DOHH2 (cell line): ENCODE measurements around the gene FBXO2.

ENCODE experiments used
- H3F3A ChIP-seq: fragments of 200-600 bp; sonication (generic), shearing (Covaris generic); 2 replicates; pipeline ENCODE4 v1.6.0; 2016; ENCODE audit warnings: antibody characterized with exemption, mild to moderate bottlenecking; ENCODE audit not compliant: control insufficient read depth, insufficient read depth
- H3K27ac ChIP-seq: fragments of 200-600 bp; sonication (generic); 2 replicates; pipeline ENCODE4 v1.5.1; 2014; ENCODE audit warnings: low read depth, mild to moderate bottlenecking, low read length, moderate library complexity
- H3K27me3 ChIP-seq: fragments of 200-600 bp; sonication (generic); 2 replicates; pipeline ENCODE4 v1.6.1; 2014; ENCODE audit warnings: mild to moderate bottlenecking, low read length, mixed read lengths; ENCODE audit not compliant: control insufficient read depth
- H3K36me3 ChIP-seq: fragments of 200-600 bp; sonication (generic); 2 replicates; pipeline ENCODE4 v1.6.1; 2014; ENCODE audit warnings: mild to moderate bottlenecking, low read length, moderate library complexity, mixed read lengths; ENCODE audit not compliant: control insufficient read depth
- H3K4me1 ChIP-seq: fragments of 200-600 bp; sonication (generic); 2 replicates; pipeline ENCODE4 v1.6.1; 2014; ENCODE audit warnings: mild to moderate bottlenecking, low read length, mixed read lengths; ENCODE audit not compliant: control insufficient read depth
- H3K4me2 ChIP-seq: fragments of 200-600 bp; sonication (generic); 2 replicates; pipeline ENCODE4 v1.6.0; 2014; ENCODE audit warnings: mild to moderate bottlenecking, low read length, moderate library complexity
- H3K4me3 ChIP-seq: fragments of 200-600 bp; sonication (generic); 2 replicates; pipeline ENCODE4 v1.5.1; 2014; ENCODE audit warnings: mild to moderate bottlenecking, low read length, mixed read lengths
- H3K79me2 ChIP-seq: fragments of 200-600 bp; sonication (generic); 2 replicates; pipeline ENCODE4 v1.6.1; 2014; ENCODE audit warnings: mild to moderate bottlenecking, low read length, mixed read lengths; ENCODE audit not compliant: control insufficient read depth
- H3K9me2 ChIP-seq: fragments of 200-600 bp; sonication (generic); replicated peaks from 2 replicates; pipeline ENCODE4 v1.6.1; 2014; ENCODE audit warnings: mild to moderate bottlenecking, low read length, mixed read lengths; ENCODE audit not compliant: control insufficient read depth
- H3K9me3 ChIP-seq: fragments of 200-600 bp; sonication (generic); 2 replicates; pipeline ENCODE4 v1.6.1; 2014; ENCODE audit warnings: antibody characterized with exemption, low read length, mixed read lengths; ENCODE audit not compliant: control insufficient read depth, insufficient read depth
- H4K20me1 ChIP-seq: fragments of 200-600 bp; sonication (generic); 2 replicates; pipeline ENCODE4 v1.6.0; 2014; ENCODE audit warnings: low read depth, mild to moderate bottlenecking, antibody characterized with exemption, low read length, moderate library complexity; ENCODE audit not compliant: control insufficient read depth, insufficient read depth
- EZH2phosphoT487 ChIP-seq: fragments of 200-600 bp; sonication (generic); IDR thresholded peaks from 2 replicates; pipeline ENCODE4 v1.6.1; 2017; ENCODE audit warnings: borderline replicate concordance, mild to moderate bottlenecking, antibody characterized with exemption, low read length, moderate library complexity, mixed read lengths
- TF ChIP-seq, protein P1 (sequence below): fragments of 200-600 bp; sonication (generic); IDR thresholded peaks from one replicate; pipeline ENCODE4 v1.5.1; 2014; ENCODE audit warnings: antibody characterized with exemption, mild to moderate bottlenecking, low read depth, low read length; ENCODE audit not compliant: poor library complexity, severe bottlenecking

Gene FBXO2

DNA sequence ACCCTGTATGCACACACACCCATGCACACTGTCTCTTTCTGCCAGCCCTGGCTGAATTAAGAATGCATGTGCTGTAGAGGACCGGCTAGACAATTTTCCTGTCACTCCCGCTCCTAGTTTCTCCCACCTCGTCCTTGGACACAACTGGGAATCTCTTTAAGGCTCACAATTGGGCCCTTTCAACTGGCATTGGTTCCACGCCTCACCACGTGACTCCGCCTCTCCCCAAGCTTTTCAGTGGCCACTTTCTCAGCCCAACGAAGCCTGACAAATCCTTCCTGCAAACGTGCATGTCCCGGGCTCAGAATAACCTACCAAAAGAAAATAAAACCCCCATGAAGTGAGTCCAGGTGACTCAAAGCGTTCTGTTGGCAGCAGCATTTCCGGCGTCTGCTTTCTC lies 33.8 kb downstream of the FBXO2 start:
- no peaks in the 10 kb centered on the region for H4K20me1 ChIP-seq
- no peak overlapping the region for H3K4me3 ChIP-seq
- H3K9me2 ChIP-seq = no peaks in the 10 kb centered on the region
- no peaks in the 10 kb centered on the region for H3K79me2 ChIP-seq
- H3F3A ChIP-seq = no peaks in the 10 kb centered on the region
- TF ChIP-seq, protein P1, sequence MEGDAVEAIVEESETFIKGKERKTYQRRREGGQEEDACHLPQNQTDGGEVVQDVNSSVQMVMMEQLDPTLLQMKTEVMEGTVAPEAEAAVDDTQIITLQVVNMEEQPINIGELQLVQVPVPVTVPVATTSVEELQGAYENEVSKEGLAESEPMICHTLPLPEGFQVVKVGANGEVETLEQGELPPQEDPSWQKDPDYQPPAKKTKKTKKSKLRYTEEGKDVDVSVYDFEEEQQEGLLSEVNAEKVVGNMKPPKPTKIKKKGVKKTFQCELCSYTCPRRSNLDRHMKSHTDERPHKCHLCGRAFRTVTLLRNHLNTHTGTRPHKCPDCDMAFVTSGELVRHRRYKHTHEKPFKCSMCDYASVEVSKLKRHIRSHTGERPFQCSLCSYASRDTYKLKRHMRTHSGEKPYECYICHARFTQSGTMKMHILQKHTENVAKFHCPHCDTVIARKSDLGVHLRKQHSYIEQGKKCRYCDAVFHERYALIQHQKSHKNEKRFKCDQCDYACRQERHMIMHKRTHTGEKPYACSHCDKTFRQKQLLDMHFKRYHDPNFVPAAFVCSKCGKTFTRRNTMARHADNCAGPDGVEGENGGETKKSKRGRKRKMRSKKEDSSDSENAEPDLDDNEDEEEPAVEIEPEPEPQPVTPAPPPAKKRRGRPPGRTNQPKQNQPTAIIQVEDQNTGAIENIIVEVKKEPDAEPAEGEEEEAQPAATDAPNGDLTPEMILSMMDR = no peak
- no peak for TF ChIP-seq EZH2phosphoT487
- no peak overlapping the region for H3K4me2 ChIP-seq
- H3K36me3 ChIP-seq = no peaks in the 10 kb centered on the region
- H3K27me3 ChIP-seq = peaks cover 8% of the 10 kb centered on the region; the same call in 1 of the 2 replicates
- H3K4me1 ChIP-seq = no peaks in the 10 kb centered on the region
- H3K9me3 ChIP-seq = no peaks in the 10 kb centered on the region
- no peak overlapping the region for H3K27ac ChIP-seq

DNA sequence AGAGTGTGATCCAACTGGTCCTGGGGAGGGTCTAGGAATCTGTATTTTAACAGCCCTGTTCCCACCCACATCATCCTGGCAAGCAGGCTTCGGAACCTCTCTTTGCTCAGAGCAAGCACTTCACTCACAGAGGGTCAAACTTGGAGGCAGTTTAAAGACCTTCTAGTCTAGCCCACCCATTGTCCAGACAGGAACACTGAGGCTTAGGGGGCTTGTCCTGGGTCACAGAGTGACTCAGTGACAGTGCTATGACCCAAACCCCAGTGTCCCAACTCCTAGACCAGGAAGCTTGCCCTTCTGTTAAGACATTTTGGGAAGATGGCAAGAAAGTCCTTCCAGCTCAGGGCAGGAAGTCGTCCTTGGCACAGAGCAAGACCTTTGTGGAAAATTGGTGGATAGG lies 36.5 kb downstream of the FBXO2 start:
- no peaks in the 10 kb centered on the region for H4K20me1 ChIP-seq
- no peaks in the 10 kb centered on the region for H3K36me3 ChIP-seq
- H3K27ac ChIP-seq = no peak overlapping the region
- no peaks in the 10 kb centered on the region for H3K4me1 ChIP-seq
- H3K27me3 ChIP-seq = peaks cover 5% of the 10 kb centered on the region; the same call in 1 of the 2 replicates
- TF ChIP-seq, protein P1 = no peak
- no peak for TF ChIP-seq EZH2phosphoT487
- no peaks in the 10 kb centered on the region for H3K9me2 ChIP-seq
- no peaks in the 10 kb centered on the region for H3F3A ChIP-seq
- no peaks in the 10 kb centered on the region; the same call in 1 of the 2 replicates for H3K9me3 ChIP-seq
- H3K4me2 ChIP-seq = no peak overlapping the region
- no peak overlapping the region for H3K4me3 ChIP-seq
- H3K79me2 ChIP-seq = no peaks in the 10 kb centered on the region

DNA sequence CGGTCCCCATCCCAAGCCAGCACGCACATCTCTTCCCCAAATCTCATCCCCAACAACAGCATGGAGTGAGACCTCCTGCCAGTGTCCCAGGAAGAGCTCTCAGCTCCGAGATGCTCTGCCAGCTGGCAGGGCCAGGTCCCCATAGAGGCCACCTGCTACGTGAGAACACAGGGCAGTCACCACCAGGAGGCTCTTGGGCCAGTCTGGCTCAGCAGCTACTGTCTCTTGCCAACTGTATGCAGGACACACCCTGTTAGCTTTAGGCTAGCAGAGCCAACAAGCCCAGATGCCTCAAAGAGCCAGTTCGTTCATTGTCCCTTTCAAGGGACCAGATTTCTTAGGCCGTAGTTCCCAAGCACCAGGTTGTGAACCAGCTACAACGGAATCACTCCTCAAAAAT lies 36.9 kb downstream of the FBXO2 start:
- Histone ChIP-seq H4K20me1 (no peaks in the 10 kb centered on the region), H3K27me3 (peaks cover 5% of the 10 kb centered on the region; the same call in 1 of the 2 replicates), H3K79me2 (no peaks in the 10 kb centered on the region), H3F3A (no peaks in the 10 kb centered on the region), H3K4me1 (no peaks in the 10 kb centered on the region), H3K27ac (no peak overlapping the region), H3K36me3 (no peaks in the 10 kb centered on the region), H3K4me3 (no peak overlapping the region), H3K4me2 (no peak overlapping the region), H3K9me2 (no peaks in the 10 kb centered on the region), H3K9me3 (no peaks in the 10 kb centered on the region; the same call in 1 of the 2 replicates)
- TF ChIP-seq, protein P1 = no peak
- TF ChIP-seq EZH2phosphoT487 = no peak

DNA sequence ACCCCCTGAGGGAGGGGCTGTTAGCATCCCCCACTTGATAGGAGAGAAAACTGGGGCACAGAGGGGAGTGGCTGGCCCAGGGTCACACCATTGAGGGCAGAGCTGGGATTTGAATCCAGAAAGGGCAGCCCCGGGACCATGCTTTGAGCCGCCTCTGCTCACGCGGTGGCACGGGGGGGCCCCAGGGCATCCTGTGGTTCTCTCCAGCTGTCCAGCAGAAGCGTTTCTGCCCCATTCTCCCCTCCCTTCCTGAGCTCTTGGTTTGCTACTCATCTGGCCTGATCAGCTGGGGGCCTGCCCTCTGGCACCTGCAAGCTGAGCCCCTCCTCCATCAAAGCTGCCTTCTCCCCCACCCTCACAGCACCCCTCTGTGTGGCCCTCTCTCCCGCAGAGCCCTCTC lies 37.5 kb downstream of the FBXO2 start:
- TF ChIP-seq, protein P1 = no peak
- TF ChIP-seq EZH2phosphoT487 = no peak
- Histone ChIP-seq H3K4me3 (no peak overlapping the region), H3K27me3 (peaks cover 3% of the 10 kb centered on the region; the same call in 1 of the 2 replicates), H3K36me3 (no peaks in the 10 kb centered on the region), H3K9me2 (no peaks in the 10 kb centered on the region), H3K9me3 (no peaks in the 10 kb centered on the region; the same call in 1 of the 2 replicates), H3K4me2 (no peak overlapping the region), H3K79me2 (no peaks in the 10 kb centered on the region), H3K4me1 (no peaks in the 10 kb centered on the region), H4K20me1 (no peaks in the 10 kb centered on the region), H3K27ac (no peak overlapping the region), H3F3A (no peaks in the 10 kb centered on the region)
